ENCODE measurements around the gene CDK12. TPM values are rescaled to one million over a fixed set of nuclear protein-coding genes. Genes with fewer than 3 reads are reported as not detected.
A peak's percentile ranks its signal among the peaks of the same experiment; 100 is the strongest.
"Not testable (repeated sequence)": the region's sequence is repeated elsewhere in the genome, so short reads cannot be mapped to it uniquely, and the experiment has no call there.

The CDK12 gene
- total RNA-seq, 2 experiments from 2014 or later: 68.1 to 70.7 TPM

DNA sequence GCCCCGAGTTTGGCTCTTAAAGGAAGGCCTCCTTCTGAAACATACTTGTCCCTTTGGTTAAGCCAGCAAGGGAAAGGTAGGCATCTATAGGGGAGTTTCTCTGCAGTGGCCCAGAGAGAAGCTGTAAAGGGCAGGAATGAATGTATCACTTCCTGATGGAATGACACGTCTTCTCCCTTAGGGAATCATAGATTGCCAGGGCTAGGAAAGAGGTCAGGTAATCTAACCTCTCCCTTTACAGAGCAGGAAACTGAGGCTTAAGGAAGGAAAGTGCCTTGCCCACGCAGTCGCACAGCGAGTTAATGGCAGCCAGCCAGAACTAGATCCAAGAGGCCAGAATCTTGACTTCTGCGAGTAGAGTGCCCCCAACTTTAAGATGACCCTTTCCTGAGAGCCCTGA, 80.4 kb downstream of the CDK12 start:
- POLR2A ChIA-PET: no interaction called here
- Mint-ChIP-seq H3K4me1 (peaks cover 20% of the 10 kb centered on the region), H3K36me3 (ENCODE audit: low read depth) (peaks cover 6% of the 10 kb centered on the region), H3K27me3 (no peaks in the 10 kb centered on the region), H3K9me3 (no peaks in the 10 kb centered on the region), H3K27ac (no peak overlapping the region), H3K4me3 (no peak overlapping the region)
- no peak for DNase-seq
- CTCF ChIA-PET: interaction anchor here (0.6 kb wide), 1 partner anchor 21 kb away, joined by 3 read pairs; no protein-coding TSS in a partner anchor

- Mint-ChIP-seq H3K4me1 (peaks cover 16% of the 10 kb centered on the region), H3K9me3 (no peaks in the 10 kb centered on the region), H3K27ac (no peak overlapping the region), H3K4me3 (no peak overlapping the region), H3K36me3 (ENCODE audit: low read depth) (peaks cover 15% of the 10 kb centered on the region), H3K27me3 (no peaks in the 10 kb centered on the region)
- CTCF ChIA-PET: interaction anchor here (1.4 kb wide), 1 partner anchor 80 kb away, joined by 3 read pairs; no protein-coding TSS in a partner anchor
- POLR2A ChIA-PET: no interaction called here
- no peak for DNase-seq
Observed at GRCh38 chr17:39543176-39543575, 81.9 kb downstream of the CDK12 start.

- DNase-seq: no peak
- H3K27ac Mint-ChIP-seq: no peak overlapping the region
- no peak overlapping the region for H3K4me3 Mint-ChIP-seq
- CTCF ChIA-PET: interaction anchor here (1.3 to 1.4 kb wide), 2 partner anchors 17 to 80 kb away, joined by 3 to 4 read pairs; no protein-coding TSS in a partner anchor
- peaks cover 13% of the 10 kb centered on the region for H3K4me1 Mint-ChIP-seq
- H3K36me3 Mint-ChIP-seq (ENCODE audit: low read depth): peaks cover 15% of the 10 kb centered on the region
- no peaks in the 10 kb centered on the region for H3K27me3 Mint-ChIP-seq
- H3K9me3 Mint-ChIP-seq: no peaks in the 10 kb centered on the region
- POLR2A ChIA-PET: no interaction called here
Observed at GRCh38 chr17:39543664-39544063, 82.4 kb downstream of the CDK12 start.

- H3K27ac Mint-ChIP-seq, H3K27me3 Mint-ChIP-seq, DNase-seq, H3K4me3 Mint-ChIP-seq, H3K4me1 Mint-ChIP-seq, POLR2A ChIA-PET, H3K9me3 Mint-ChIP-seq: not testable (repeated sequence)
- CTCF ChIA-PET: interaction anchor here (0.7 to 1.4 kb wide), 5 partner anchors 18 to 80 kb away, joined by 3 to 6 read pairs (median 4); no protein-coding TSS in a partner anchor
- peaks cover 19% of the 10 kb centered on the region for H3K36me3 Mint-ChIP-seq (ENCODE audit: low read depth)
Observed at GRCh38 chr17:39544361-39544760, 83.1 kb downstream of the CDK12 start.

DNA sequence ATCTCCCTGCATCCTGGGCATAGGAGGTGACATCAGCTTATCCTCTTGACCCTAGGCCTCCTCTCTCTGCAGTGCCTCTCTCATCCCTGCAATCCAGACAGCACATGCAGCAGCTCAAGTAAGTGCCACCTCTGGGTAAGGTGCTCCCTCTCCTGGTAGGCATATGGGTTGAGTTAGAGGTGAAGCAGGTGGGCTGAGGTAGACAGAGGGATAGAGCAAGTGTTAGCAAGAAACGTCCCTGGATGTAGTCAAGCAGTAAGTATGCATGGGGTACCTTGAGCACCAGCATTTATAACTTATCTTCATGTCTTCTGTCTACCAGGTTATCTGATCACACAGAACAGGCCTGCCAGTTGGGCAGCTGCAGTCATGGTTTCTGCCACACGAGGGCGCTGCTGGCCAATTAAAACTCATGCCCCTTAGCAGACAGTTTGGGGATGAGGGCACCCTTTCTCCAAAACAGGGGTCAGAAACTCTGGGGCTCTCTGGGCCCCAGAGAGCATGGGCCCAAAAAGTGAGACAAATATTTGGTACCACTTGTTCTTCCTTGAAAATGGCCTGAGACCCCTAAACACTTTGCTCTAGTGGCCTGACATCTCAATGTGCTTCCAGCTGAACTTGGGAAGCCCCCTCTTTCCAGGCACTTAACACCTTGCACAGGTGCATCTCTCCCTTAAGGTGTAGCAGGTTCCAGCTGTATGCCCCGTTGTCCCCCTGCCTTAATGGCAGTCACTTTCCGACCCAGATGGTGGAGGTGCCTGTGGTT, 86.6 kb downstream of the CDK12 start:
- H3K4me1 Mint-ChIP-seq: no peaks in the 10 kb centered on the region
- H3K9me3 Mint-ChIP-seq: no peaks in the 10 kb centered on the region
- no peak overlapping the region for H3K27ac Mint-ChIP-seq

DNA sequence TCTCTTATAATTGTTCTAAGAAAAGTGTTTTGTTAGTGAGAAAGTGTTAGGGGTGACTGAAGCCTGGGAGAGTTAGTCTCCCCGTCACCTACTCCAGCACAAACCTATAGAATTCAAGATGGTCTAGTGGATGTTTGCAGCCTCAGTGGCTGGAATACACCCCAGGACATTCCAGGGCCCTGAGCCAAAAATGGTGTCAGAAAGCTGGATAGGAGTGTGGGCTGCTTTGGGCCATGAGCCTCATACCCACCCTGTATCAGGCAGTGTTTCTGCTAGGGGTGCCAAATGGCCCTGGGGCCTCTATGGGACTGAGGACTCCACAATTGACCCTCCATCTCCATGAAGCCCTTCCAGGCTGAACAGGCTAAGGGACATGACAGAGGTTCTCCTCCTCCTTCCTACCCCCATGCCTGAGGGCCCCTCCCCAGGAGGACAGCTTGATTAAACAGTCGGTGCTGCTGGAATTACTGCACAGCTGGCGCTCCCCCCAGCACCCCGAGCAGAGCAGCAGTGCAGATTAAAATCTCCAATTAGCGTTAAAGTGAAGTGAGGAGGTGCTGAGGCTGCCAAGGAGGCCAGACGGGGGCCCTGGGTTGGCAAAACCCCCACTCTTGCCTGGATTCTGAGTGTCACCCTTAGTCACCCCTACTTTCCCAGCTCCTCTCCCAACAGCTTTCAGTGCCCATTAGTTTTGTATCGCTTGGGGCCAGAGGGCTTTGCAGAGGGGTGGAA, 87.4 kb downstream of the CDK12 start:
- Mint-ChIP-seq H3K36me3 (ENCODE audit: low read depth) (peaks cover 38% of the 10 kb centered on the region), H3K27ac (no peak overlapping the region), H3K27me3 (no peaks in the 10 kb centered on the region), H3K4me1 (peaks cover 2% of the 10 kb centered on the region), H3K9me3 (no peaks in the 10 kb centered on the region), H3K4me3 (no peak overlapping the region)
- ChIA-PET POLR2A (interaction anchor here (0.8 kb wide), 2 partner anchors 29 to 414 kb away, joined by 3 to 4 read pairs; partner anchors contain the start of gene GSDMA), CTCF (interaction anchor here (1.2 to 8.2 kb wide), 14 partner anchors 9 to 181 kb away, joined by 3 to 99 read pairs (median 6); partner anchors contain the start of gene MIEN1)
- no peak for DNase-seq

More for the DNA sequence above, 86.6 kb downstream of the CDK12 start:
- ChIA-PET POLR2A (interaction anchor here (0.7 to 0.8 kb wide), 3 partner anchors 30 to 415 kb away, joined by 3 to 4 read pairs (median 3); partner anchors contain the start of gene GSDMA), CTCF (interaction anchor here (0.6 to 8.2 kb wide), 21 partner anchors 8 to 341 kb away, joined by 3 to 99 read pairs (median 5); partner anchors contain the start of gene MIEN1)
- Mint-ChIP-seq H3K4me3 (no peak overlapping the region), H3K27me3 (no peaks in the 10 kb centered on the region), H3K36me3 (ENCODE audit: low read depth) (peaks cover 38% of the 10 kb centered on the region)
- DNase-seq: peak; percentile 79

DNA sequence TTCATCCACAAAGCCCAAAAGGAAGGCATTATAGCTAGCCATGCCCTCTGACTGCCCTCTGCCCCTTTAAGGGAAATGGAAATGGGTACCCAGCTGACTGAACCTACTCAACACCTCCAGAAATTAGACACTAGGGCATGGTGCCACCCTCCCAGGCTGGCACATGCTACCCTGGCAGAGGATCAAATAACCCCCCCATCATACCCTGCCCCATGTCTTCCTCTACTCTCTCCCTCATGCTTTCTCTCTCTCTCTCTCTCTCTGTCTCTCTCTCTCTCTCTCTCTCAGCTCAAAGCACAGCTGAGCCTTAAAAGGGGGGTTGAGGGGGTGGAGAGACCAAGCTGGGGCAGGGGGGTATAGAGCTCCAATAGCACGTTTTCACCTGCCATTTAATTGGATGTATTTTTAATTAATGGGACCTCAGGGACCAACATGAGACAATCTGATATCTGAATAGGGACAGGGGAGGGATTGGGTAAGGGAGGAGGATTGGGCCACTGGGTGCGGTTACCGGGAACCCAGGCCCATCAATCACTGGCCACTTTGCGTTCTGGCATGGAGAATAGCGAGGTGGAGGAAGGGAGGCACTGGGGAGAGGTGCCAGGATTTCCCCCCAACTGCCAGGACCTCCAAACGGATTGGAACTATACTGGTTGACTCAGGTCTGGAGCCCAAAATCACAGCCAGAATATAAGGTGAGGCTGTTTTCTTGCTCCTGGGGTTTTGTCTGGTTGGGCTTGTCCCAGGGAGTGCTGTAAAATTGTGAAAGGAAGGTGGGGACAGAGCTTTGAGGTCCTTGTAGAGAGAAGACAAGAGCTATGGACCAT, 88.7 kb downstream of the CDK12 start:
- CTCF ChIA-PET: interaction anchor here (1.4 to 8.2 kb wide), 3 partner anchors 13 to 72 kb away, joined by 4 to 99 read pairs (median 4); no protein-coding TSS in a partner anchor
- peaks cover 37% of the 10 kb centered on the region for H3K36me3 Mint-ChIP-seq (ENCODE audit: low read depth)
- POLR2A ChIA-PET: no interaction called here

GRCh38 chr17:39551879-39552278, 90.6 kb downstream of the CDK12 start:
- CTCF ChIA-PET: interaction anchor here (8.2 kb wide), 1 partner anchor 70 kb away, joined by 99 read pairs; no protein-coding TSS in a partner anchor
- H3K9me3 Mint-ChIP-seq: no peaks in the 10 kb centered on the region
- no peak overlapping the region for H3K27ac Mint-ChIP-seq
- H3K27me3 Mint-ChIP-seq: no peaks in the 10 kb centered on the region
- no peak for DNase-seq
- H3K4me1 Mint-ChIP-seq: peaks cover 2% of the 10 kb centered on the region
- POLR2A ChIA-PET: interaction anchor here (1.3 kb wide), 1 partner anchor 10 kb away, joined by 3 read pairs; no protein-coding TSS in a partner anchor
- no peak overlapping the region for H3K4me3 Mint-ChIP-seq
- peaks cover 38% of the 10 kb centered on the region for H3K36me3 Mint-ChIP-seq (ENCODE audit: low read depth)

More for the DNA sequence above, 88.7 kb downstream of the CDK12 start:
- Mint-ChIP-seq H3K9me3 (no peaks in the 10 kb centered on the region), H3K27me3 (no peaks in the 10 kb centered on the region), H3K27ac (no peak overlapping the region), H3K4me1 (peaks cover 2% of the 10 kb centered on the region), H3K4me3 (no peak overlapping the region)
- no peak for DNase-seq

- H3K27me3 Mint-ChIP-seq: no peaks in the 10 kb centered on the region
- no peaks in the 10 kb centered on the region for H3K9me3 Mint-ChIP-seq
- no peak for DNase-seq
- ChIA-PET CTCF (interaction anchor here (0.6 to 8.2 kb wide), 3 partner anchors 69 to 349 kb away, joined by 4 to 99 read pairs (median 4); no protein-coding TSS in a partner anchor), POLR2A (interaction anchor here (1.0 kb wide), 1 partner anchor 85 kb away, joined by 3 read pairs; no protein-coding TSS in a partner anchor)
- no peak overlapping the region for H3K4me3 Mint-ChIP-seq
- peaks cover 2% of the 10 kb centered on the region for H3K4me1 Mint-ChIP-seq
- H3K27ac Mint-ChIP-seq: no peak overlapping the region
- H3K36me3 Mint-ChIP-seq (ENCODE audit: low read depth): peaks cover 33% of the 10 kb centered on the region
Observed at GRCh38 chr17:39553341-39553945, 92.2 kb downstream of the CDK12 start.

GRCh38 chr17:39555368-39555767, 94.1 kb downstream of the CDK12 start:
- DNase-seq: no peak
- no peak overlapping the region for H3K27ac Mint-ChIP-seq
- H3K4me3 Mint-ChIP-seq: no peak overlapping the region
- no peaks in the 10 kb centered on the region for H3K27me3 Mint-ChIP-seq
- no peaks in the 10 kb centered on the region for H3K9me3 Mint-ChIP-seq
- CTCF ChIA-PET: interaction anchor here (1.0 to 1.1 kb wide), 2 partner anchors 9 to 29 kb away, joined by 3 to 4 read pairs; no protein-coding TSS in a partner anchor
- POLR2A ChIA-PET: no interaction called here
- peaks cover 2% of the 10 kb centered on the region for H3K4me1 Mint-ChIP-seq
- peaks cover 20% of the 10 kb centered on the region for H3K36me3 Mint-ChIP-seq (ENCODE audit: low read depth)

DNA sequence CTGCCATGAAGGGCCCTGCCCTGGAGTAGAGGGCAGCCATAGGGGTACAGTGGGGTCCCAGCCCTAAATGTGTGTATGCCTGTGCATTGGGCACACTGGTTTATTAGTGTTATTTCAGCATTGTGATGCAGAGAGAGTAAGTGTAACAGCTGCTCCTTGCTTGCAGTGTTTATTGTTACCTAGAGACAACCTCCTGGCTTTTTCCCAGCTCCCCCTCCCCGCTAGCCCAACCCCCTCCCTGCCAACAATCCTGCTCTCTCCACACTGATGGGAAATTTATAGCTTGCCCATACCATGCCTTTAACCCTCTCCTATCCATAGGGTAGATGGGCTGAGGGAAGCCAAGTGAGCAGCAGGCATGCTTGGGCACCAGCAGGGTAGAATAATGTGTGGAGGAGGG, 95.1 kb downstream of the CDK12 start:
- H3K27me3 Mint-ChIP-seq: no peaks in the 10 kb centered on the region
- H3K4me1 Mint-ChIP-seq: peaks cover 2% of the 10 kb centered on the region
- H3K36me3 Mint-ChIP-seq (ENCODE audit: low read depth): peaks cover 13% of the 10 kb centered on the region
- no peak overlapping the region for H3K27ac Mint-ChIP-seq
- ChIA-PET POLR2A (no interaction called here), CTCF (interaction anchor here (1.0 kb wide), 2 partner anchors 9 to 10 kb away, joined by 4 read pairs; no protein-coding TSS in a partner anchor)
- DNase-seq: no peak
- H3K4me3 Mint-ChIP-seq: no peak overlapping the region
- H3K9me3 Mint-ChIP-seq: no peaks in the 10 kb centered on the region

DNA sequence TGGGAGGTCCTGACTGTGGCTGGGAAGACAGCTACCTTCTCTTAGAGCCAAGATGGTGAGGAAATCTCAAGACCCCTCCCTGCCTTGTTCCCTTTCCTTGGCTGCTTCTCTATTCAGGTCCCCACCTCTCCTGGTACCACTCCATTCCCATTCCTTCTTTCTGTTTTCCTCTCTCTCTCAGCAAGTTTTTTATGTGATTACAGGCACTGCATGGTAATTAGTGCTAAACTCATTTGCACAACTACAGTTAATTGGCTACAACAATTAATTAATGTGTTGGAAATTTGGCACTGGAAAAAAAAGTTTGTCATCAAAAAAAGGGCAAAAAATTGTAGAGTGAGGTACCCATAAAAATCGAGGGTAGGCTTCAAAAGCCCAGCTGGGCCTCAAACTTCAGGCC, 101.1 kb downstream of the CDK12 start:
- CTCF ChIA-PET: interaction anchor here (0.7 to 2.0 kb wide), 3 partner anchors 14 to 61 kb away, joined by 3 to 8 read pairs (median 3); no protein-coding TSS in a partner anchor
- POLR2A ChIA-PET: no interaction called here

More for the DNA sequence above, 101.1 kb downstream of the CDK12 start:
- Mint-ChIP-seq H3K27me3 (no peaks in the 10 kb centered on the region), H3K4me3 (no peak overlapping the region), H3K9me3 (no peaks in the 10 kb centered on the region), H3K27ac (no peak overlapping the region), H3K4me1 (no peaks in the 10 kb centered on the region), H3K36me3 (ENCODE audit: low read depth) (peaks cover 15% of the 10 kb centered on the region)
- no peak for DNase-seq
